Stimulated activated CD4-positive, alpha-beta T cell treated with anti-CD3 and anti-CD28 coated beads, Interleukin-4, amount 100 ng/mL, for 4 hours (primary cell): Measurements from ENCODE around the gene RIMBP3B.
"Not testable (repeated sequence)": the region's sequence is repeated elsewhere in the genome, so short reads cannot be mapped to it uniquely, and the experiment has no call there.

Experiments
- DNase-seq, 2 experiments: peaks; one replicate each; pipeline ENCODE4 v3.0.0-alpha.2; 2020

The RIMBP3B gene, protein sequence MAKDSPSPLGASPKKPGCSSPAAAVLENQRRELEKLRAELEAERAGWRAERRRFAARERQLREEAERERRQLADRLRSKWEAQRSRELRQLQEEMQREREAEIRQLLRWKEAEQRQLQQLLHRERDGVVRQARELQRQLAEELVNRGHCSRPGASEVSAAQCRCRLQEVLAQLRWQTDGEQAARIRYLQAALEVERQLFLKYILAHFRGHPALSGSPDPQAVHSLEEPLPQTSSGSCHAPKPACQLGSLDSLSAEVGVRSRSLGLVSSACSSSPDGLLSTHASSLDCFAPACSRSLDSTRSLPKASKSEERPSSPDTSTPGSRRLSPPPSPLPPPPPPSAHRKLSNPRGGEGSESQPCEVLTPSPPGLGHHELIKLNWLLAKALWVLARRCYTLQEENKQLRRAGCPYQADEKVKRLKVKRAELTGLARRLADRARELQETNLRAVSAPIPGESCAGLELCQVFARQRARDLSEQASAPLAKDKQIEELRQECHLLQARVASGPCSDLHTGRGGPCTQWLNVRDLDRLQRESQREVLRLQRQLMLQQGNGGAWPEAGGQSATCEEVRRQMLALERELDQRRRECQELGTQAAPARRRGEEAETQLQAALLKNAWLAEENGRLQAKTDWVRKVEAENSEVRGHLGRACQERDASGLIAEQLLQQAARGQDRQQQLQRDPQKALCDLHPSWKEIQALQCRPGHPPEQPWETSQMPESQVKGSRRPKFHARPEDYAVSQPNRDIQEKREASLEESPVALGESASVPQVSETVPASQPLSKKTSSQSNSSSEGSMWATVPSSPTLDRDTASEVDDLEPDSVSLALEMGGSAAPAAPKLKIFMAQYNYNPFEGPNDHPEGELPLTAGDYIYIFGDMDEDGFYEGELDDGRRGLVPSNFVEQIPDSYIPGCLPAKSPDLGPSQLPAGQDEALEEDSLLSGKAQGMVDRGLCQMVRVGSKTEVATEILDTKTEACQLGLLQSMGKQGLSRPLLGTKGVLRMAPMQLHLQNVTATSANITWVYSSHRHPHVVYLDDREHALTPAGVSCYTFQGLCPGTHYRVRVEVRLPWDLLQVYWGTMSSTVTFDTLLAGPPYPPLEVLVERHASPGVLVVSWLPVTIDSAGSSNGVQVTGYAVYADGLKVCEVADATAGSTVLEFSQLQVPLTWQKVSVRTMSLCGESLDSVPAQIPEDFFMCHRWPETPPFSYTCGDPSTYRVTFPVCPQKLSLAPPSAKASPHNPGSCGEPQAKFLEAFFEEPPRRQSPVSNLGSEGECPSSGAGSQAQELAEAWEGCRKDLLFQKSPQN (N-terminal part only)

DNA sequence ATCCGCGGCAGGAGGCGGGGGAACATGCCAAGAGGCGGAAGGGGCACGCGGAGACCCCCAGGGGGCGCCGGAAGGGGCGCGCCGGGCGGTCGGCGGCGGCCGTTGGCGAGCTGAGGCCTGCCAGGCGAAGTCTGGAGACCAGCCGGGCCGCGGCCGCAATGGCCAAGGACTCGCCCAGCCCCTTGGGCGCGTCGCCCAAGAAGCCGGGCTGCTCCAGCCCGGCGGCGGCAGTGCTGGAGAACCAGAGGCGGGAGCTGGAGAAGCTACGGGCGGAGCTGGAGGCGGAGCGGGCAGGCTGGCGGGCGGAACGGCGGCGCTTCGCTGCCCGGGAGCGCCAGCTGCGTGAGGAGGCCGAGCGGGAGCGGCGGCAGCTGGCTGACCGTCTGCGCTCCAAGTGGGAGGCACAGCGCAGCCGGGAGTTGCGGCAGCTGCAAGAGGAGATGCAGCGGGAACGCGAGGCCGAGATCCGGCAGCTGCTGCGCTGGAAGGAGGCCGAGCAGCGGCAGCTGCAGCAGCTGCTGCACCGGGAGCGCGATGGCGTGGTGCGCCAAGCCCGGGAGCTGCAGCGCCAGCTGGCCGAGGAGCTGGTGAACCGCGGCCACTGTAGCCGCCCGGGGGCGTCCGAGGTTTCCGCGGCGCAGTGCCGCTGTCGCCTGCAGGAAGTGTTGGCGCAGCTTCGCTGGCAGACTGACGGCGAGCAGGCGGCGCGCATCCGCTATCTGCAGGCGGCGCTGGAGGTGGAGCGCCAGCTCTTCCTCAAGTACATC lies at the start of gene RIMBP3B:
RIMBP3B (plus strand) TSS at position 51 of the 767 bp plus-strand sequence; CDS start at position 159, 108 bp downstream.
- DNase-seq: not testable (repeated sequence)

DNA sequence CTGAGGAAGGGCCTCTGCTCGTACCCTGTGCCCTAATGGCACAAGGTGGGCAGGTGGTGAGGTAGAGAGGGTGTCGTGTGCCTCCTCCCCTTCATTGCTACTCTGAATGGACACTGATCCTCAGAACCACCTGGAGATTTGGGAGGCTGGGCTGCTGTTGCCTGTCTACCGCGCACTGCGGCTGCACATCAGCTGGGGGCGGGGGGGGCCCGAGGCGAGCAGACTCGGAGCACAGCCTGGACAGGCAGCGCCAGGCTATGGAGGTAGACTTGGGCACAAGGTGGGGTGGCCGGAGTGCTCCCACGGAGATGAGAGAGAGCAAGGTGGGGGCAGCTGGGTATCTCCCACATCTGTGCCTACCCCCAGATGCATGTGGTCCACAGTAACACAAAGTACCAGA lies 26.0 kb upstream of the RIMBP3B start:
- not testable (repeated sequence) for DNase-seq

DNA sequence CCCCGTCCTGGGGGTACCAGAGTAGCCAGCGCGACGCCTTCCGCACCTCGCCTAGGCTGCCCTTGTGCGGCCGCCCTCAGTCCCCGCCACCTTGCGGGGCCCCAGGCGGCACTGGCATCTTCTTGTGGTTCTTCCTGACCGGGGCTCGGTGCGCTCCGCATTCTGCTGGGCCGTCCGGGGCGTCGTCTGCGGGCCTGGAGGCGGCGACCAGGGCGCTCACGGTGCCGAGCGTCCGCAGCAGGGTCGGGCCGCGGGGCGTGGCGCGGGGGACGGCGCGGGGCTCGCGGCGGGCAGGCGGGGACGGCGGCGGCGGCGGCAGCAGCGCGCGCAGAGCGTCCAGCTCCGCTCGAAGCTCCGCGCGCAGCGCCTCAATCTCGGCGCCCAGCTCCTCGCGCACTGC lies 23.0 kb upstream of the RIMBP3B start:
- not testable (repeated sequence) for DNase-seq

DNA sequence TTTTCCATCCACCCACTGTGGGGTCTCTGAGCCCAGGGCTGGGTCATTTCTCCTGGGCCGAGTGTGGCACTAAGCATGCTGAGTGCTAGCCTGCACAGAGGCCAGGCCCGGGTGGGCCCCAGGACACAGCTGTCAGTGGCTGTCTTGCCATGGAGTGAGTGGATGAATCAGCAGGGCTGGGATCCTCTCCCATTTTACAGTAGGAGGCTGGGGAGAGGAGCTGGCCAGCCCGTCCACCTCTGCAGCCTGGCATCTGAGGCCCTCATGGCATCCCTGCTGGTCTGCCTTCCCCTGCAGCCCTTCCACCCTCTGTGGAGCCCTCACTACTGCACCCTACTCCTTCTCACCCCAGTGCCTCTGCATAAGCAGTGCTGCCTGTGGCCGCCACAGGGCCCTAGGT lies 21.1 kb upstream of the RIMBP3B start:
- not testable (repeated sequence) for DNase-seq

DNA sequence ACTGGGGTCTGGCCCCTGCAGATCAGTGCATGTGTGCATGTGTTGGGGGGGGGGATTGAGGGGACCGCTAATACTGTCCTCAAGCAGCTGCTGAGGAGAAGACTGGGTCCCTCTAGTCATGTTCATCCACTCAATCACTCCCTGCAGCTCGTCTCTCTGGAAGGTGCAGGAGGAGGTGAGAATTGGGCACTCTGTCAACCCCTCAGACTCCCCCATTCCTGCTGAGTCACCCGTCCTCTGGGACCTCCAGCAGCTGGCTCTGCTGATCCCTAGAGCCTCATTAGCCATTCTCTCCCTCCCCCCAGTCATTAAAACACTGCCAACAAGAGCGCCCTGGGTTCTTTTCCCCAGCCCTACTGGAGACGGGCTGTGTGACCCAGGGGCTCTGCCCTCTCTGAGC lies 20.5 kb upstream of the RIMBP3B start:
- not testable (repeated sequence) for DNase-seq

DNA sequence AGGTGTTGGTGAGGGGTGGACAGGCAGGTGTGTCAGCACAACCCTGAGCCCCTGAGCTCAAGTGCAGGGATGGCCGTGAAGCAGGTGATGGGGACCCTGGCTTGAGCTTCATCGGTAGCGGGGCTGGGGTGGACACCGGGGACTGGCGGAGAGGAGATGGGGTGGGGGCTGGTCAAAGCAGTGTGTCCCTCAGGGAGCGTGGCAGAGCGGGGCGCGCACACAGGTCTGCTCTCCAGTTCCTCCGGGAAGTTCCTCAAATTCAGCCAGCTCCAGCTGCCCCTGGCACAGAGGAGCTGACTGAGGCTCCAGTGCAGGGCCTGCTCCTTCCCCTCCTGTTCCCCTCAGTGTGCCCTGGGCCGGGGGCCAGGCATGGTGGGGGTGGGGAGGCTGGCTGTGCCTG lies 19.7 kb upstream of the RIMBP3B start:
- not testable (repeated sequence) for DNase-seq

DNA sequence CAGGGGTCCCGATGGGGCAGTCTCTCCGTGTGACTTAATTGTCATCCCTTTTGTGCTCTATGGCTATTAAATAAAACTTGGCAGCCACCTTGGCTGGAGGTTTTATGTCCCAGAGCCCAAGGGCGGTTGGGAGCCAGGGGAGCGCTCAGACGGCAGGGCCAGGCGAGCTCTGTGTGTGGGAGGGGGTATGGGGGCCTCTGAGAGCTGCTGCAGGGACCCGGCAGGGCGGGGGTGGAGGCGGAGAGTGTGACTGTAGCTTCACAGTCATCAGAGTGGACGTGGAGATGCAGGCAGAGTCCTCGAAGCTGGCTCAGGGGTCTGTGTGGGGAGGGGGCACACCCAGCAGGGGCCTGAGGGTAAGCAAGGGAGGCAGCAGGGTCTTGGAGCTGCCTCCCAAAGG lies 19.2 kb upstream of the RIMBP3B start:
- not testable (repeated sequence) for DNase-seq

DNA sequence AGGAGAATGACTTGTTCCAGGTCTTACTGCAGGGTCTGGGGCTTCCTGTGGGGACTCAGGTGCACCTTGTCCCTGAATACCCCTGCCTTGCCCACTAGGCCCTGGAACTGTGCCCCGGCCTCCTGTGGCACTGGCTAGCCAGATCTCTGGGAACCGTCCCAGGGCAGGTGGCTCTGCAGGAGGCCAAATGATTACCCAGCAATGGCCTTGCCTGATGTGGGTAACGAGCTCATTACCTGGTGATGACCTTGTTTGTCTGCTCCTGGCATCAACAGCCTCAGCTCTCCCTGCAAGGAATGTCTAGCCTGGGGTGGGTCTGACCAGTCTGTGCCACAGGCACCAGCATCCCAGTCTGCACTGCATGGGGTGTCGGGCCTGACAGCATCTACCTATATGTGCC lies 18.2 kb upstream of the RIMBP3B start:
- DNase-seq: not testable (repeated sequence)

DNA sequence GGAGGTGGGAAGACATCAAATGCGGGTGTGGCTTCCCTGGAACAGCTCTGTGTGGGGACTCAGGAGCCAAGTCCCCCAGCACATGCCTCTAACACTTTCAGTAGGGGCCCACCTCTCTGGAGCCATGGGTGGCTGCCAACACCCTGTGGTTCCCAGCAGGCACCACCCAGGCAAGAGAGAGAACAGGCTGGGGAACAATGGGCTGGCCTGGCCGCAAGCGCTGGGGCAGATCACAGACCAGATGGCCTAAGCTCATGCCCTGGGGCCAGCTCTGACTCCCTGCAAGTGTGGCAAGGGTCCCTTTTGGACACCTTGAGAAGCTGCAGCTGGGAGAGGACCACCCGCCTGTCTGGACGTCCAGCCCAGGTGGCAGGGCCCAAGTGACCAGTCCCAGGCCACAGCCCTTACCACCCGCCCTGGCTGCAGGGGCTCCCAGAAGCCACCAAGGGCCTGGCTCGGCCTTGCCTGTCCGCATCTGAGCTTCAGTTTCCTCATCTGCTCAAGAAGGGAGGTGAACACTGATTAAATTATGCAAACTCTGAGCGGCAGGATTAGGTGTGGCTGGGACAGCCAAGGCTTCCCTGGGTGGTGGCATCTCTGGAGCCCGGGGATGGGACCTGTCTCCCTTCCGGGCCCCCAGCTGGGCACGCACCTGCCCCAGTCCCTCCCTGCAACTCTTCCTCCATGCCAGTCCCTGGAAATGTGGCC lies 14.8 kb upstream of the RIMBP3B start:
- DNase-seq: not testable (repeated sequence)

DNA sequence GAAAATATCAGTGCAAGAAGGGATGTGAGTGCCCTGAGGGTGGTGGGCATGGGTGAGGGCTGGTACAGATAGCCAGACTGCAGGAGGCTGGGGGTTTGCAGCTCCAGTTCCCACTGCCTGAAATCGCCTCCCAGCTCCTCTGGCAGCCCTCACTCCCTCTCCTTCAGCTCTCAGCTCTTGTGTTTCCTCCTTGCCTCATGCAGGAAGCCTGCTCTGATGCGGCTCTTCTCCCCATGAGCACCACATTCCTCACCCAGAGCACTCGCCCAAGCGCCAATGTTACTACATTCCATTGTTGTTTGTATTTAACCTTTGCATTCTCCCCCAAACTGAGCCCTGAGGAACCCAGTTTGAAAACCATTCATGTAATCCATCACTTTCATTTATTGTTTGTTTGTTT lies 7.7 kb upstream of the RIMBP3B start:
- DNase-seq: not testable (repeated sequence)

DNA sequence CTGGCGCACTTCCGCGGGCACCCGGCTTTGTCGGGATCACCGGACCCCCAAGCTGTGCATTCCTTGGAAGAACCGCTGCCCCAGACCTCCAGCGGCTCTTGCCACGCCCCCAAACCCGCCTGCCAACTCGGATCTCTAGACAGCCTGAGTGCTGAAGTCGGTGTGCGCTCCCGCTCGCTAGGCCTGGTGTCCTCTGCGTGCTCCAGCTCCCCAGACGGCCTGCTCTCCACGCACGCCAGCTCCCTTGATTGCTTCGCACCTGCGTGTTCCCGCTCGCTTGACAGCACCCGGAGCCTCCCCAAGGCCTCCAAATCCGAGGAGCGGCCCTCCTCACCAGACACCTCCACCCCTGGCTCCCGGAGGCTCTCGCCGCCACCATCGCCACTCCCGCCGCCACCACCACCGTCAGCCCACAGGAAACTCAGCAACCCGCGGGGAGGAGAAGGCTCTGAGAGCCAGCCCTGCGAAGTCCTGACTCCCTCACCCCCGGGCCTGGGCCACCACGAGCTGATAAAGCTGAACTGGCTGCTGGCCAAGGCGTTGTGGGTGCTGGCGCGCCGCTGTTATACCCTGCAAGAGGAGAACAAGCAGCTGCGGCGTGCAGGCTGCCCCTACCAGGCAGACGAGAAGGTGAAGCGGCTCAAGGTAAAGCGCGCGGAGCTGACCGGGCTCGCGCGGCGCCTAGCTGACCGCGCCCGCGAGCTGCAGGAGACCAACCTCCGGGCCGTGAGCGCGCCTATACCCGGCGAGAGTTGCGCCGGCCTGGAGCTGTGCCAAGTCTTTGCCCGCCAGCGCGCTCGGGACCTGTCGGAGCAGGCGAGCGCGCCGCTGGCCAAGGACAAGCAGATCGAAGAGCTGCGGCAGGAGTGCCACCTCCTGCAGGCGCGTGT lies 1.2 kb downstream of the RIMBP3B start:
- DNase-seq: not testable (repeated sequence)

DNA sequence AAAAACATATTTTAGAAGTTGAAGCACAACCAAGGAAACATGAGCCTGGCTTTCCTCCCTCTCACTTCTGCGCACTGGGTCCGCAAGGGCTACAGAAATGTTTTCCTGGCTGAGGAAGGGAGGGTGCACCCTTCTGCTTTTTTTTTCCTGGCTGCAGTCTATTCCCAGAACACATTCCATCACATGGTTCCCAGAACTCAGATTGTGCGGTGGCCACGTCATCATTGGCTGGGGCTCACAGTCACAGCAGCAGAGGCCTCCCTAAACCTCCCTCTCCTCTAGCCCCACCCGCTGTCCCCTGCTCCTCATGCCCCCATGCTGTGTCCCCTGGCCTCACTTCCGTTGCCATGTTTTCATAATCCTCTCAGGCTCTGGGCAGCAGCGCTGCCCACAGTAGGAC lies 5.9 kb downstream of the RIMBP3B start:
- not testable (repeated sequence) for DNase-seq

DNA sequence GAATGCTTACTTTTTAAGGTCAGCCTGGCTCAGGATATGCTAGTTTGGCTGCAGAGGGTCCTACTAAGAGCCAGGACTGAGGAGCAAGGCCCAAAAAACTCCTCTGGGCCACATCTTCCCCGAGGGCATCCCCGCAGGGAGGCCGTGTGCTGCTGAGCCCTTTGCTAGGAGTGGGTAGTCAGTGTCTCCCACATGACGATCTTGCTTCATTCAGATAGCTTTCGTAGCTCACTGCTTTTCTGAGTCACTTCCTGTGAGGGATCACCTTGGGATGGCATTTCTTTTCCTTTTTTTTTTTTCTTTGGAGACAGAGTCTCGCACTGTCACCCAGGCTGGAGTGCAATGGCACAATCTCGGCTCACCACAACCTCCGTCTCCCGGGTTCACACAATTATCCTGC lies 6.5 kb downstream of the RIMBP3B start:
- DNase-seq: not testable (repeated sequence)

DNA sequence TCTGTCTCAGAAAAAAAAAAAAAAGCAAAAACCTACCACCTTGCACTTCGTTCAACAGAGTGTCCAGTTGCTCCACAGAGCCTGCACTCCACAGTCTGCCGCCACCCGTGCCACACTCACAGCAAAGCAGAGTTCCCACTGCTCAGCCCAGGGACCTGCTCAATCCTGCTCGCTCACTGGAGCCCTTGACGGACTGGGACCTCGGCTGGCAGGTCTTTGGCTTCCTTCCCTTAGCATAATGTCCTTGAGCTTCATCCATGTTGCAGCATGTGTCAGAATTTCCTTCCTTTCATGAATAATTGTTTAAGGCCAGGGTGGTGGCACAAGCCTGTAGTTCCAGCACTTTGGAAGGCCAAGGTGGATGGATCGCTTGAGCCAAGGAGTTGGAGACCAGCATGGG lies 11.1 kb downstream of the RIMBP3B start:
- not testable (repeated sequence) for DNase-seq

DNA sequence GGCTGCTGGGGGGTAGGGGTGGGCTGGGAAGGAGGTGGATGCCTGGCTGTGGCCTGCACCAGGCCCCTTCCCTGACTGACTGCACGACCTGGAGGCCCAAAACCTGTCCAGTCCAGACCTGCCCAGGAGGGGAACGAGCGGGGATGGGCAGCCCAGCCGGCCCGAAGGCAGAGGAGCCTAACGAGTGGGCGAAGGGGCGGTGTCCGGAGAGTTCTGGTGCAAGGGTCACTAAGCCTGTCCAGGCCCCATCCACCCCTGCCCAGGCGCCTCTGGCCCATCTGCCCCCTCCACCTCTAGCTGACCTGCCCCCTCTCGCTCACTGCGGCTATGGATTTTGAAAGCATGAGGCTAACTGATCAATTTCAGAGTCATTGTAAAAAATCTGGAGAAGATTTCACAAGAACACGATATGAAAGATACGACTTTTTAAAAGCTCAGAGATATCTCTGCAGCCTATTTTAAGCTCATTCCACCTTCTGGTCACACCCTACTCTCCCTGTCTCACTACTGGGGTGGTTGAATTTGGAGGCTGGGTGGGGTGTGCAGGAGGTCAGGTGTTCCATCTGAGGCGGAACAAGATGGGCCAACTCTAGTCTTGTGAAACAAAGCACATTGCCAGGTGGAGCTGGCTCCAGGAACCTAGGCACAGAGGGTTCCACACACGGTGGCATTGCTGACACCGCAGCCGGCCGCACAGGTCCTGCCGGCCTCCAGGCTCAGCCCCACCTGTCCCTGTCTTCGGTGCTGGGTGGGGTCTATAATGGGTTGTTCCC lies 17.8 kb downstream of the RIMBP3B start:
- not testable (repeated sequence) for DNase-seq

DNA sequence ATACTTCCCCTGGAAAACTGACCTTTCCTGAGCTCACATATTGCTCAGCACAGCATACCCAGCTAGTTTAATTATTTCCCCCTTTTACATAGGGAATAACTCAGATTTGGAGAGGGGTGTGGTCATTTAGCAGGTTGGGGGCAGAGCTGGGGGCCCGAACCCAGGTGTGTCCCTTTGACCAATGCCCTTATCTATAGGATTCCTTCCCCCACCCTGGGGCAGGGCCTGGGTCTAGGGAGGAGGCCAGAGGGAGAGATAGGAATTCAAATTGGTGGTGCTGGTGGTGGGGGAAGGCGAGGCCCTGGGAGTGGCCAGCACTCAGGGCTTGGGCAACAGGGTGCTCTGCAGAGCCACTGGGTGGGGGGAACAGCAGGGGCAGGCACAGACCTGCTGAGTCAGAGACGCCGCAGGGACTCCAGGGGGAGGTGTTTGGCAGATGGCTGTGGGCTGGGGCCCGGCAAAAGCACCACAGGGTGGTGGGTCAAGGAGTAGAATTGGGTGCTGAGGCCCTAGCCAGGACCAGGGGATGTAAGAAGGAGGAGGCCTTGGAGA lies 19.3 kb downstream of the RIMBP3B start:
- not testable (repeated sequence) for DNase-seq

DNA sequence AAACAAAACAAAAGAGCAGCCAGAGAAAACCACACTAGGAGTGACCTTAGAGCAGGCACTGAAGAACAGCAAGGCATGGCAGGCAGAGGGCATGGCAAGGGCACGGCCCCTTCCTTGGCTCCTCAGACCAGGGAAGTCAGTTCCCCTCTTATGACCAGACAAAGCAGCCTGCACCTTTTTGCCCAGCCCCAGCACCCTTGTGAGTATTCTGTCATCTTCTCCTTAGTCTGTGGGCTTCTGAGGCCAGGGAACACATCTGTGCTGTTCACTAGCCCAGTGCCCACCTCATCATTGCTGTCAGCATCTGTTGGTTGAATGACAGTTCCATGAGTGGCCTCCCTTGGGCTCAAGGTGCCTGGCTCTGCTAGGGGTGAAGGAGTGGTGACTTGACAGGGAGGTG lies 23.6 kb downstream of the RIMBP3B start:
- not testable (repeated sequence) for DNase-seq

DNA sequence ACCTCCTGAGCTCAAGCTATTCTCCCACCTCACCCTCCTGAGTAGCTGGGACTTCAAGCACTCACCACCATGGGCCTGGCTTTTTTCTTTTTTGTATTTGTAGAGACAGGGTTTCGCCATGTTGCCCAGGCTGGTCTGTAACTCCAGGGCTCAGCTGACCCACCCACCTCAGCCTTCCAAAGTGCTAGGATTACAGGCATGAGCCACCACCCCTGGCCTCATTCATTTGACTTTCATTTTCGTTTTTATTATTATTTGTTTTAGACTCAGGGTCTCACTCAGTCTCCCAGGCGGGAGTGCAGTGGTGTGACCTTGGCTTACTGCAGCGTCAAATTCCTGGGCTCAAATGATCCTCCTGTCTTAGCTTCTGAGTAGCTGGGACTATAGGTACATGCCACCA lies 24.2 kb downstream of the RIMBP3B start:
- DNase-seq: not testable (repeated sequence)

DNA sequence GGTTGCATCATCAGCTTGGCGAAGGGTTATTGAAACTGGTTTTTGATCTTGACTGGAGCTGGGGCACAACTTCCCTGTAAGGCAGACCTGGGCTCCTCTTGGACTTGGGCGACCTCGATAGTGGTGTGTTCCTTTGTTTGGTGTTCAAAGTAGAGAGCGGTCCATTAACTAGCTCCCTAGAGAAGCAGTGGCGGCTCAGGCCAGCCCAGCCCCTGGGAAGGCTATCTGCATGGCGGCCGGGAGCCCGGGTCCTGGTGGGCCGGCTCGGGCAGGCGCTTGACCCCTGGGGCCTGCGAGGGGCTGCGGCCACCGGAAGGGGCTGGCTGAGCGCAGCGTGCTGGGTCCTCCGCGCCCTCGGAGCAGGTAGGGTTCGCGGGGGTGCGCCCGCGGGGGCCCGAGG lies 32.8 kb downstream of the RIMBP3B start:
- DNase-seq: not testable (repeated sequence)
